GM18951 (cell line): ENCODE results near the gene CDRT15.
"Not testable (repeated sequence)": the region's sequence is repeated elsewhere in the genome, so short reads cannot be mapped to it uniquely, and the experiment has no call there.

Source experiments
- POLR2A ChIP-seq: IDR thresholded peaks from 4 replicates; pipeline ENCODE4 v1.6.1; 2011; ENCODE audit warnings: mild to moderate bottlenecking; ENCODE audit not compliant: insufficient read length, insufficient read depth; ENCODE audit errors: extremely low read depth
- in situ Hi-C: fragments of 300-500 bp; cut with MboI; formaldehyde crosslinking; loops from one replicate; pipeline ENCODE4 v1.12.0; 2022; ENCODE audit warnings: low sequenced_read_pairs, mixed read lengths, inconsistent platforms; ENCODE audit not compliant: unreplicated experiment

The CDRT15 gene

DNA sequence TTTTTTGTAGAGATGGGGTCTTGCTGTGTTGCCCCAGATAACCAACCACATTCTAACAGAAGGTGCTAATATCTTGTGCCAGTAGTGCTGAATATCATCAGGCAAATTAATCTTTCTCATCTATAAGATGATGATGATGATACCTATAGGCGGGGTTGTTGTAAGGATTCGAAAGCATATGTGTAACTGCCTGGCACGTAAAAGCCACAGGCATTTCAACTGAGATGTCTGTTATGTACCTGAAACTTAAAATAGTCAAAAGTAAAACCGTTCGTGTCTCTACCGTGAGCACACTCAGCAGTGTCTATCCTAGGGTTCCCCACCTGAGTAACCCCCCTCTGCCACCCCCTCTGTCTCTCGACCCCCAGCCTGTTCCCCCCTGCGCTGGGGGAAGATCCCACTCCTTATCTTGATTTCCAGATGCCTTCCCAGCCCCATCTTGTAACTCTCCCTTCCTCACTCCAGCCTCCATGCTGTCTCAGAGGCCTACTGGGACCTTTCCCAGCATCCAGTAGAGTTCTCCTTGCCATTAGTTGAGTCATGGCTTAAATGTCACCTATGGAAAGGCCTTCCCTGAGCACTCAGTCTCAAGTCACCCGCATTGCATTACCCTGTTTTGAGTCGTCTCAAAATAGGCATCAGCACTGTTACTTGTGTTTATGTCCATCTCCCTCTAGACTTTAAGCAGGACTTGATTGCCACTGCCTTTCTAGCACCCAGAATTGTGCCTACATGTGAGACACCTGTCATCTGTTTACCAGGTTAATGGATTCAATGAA is 34.1 kb downstream of the CDRT15 start:
- TF ChIP-seq POLR2A: no peak
- in situ Hi-C loops: no loop called here

DNA sequence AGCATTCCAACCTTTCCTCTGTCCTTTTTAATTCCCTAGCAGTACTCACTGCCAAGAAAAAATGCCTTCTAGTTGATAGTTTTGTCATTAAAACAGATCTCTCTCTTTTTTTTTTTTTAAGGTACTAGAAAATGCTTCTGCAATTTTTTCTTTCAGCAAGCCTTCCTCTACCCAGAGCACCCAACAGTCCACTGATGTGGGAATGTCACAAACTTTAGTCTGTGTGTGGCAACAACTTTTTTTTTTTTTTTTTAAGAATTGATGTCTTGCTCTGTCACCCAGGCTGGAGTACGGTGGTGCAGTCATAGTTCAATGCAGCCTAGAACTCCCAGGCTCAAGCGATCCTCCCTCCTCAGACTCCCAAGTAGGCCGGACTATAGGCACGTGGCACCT is 34.7 kb downstream of the CDRT15 start:
- in situ Hi-C loops: no loop called here
- TF ChIP-seq POLR2A: no peak

DNA sequence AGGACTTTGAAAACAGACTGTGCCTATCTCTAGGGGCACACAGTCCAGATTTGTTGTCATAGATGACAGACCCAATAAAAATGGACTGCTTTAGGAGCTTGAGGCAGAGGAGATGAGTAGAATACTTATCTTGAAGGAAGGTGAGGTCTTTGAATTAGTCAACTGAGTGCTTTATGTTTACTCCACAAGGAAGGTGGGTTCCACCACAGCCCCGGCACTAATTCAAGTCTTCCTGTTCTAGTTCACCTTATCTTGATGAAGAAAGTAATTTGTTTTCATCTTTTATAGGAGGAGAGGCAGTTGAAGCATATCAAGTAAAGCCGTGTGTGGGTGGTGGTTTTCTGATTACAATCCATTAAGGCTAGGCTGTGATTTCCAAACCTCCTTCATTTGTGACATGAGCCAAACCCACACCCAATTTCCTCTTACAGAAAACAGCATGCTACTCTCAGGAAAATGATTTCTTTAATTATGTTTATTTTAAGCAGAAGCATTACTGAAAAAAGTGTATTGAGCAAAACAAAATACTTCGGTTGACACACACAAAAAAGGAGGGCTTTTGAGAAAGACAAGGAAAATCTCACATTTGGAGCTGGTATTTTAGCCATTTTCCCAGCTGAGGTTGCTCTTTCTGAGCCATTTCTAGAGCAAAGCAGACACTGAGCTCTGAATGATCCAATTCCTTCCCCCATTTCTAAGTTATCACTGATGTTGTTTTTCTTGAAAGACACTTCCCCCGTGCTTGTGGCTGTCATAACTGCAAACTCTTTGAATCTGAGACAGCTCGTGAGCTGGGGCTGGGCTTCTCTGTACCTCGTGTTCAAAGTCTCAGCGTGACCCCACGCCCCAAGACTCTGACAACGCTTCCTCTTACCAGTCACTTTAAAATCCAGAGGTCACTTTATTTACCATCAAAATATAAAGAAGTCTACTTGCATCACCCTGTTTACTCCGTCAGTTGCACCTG is 35.4 kb downstream of the CDRT15 start:
- in situ Hi-C loops: no loop called here

DNA sequence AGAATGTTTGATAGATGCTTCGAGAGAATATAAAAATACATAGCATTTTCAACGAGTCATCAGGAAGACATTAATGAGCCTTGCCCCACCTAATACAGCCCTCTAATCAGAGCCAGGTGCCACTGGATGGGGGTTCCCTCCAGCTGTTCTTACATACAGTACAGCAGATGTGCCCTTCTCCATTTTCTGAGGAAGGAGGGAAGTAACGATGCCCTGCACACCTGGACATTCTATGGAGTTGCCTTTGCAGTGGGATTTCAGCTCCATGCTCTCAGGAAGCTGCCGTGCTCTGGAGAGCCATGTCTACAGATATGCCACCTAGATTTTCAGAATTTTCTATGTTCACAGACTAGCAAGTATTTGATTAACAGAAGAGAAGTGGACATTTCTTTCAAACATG is 36.3 kb downstream of the CDRT15 start:
- no peak for TF ChIP-seq POLR2A
- in situ Hi-C loops: no loop called here

More for the DNA sequence above, 35.4 kb downstream of the CDRT15 start:
- TF ChIP-seq POLR2A: no peak

DNA sequence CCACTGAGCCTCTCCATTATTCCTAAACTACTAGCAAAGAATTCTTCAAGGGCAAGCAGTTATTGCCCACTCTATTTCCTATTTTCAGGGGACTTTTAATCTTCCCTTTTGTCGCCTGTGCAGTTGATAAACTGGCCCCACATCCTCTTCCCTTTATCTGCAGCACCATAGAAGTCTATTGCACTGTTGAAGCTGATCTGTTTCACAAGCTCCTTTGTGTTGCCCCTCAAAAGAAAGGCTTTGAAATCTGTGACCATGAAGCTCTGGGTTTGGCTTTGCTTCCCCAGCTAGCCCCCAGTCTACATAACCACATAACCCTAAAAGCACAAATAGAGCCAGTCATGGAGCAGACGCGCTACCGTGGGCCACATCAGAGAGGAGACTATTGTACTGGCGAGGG is 37.1 kb downstream of the CDRT15 start:
- TF ChIP-seq POLR2A: no peak
- in situ Hi-C loops: no loop called here

DNA sequence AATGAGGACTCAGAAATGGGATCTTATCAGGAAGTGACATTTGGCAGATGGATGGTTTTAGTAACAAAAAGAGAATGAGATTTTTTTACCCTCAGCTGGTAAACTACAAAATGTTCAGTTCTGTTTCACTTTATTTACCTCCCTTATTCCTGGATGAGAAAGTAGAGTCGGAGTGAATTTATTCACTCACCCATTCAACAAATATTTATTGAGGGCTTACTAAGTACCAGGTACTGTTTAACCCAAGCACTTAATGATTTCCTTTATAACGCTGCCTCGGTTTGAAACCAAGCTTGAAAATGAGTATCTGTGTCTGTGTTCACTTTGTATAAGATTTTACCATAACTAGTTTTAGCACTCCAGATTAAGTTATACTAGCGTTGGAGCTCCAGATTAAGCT is 38.1 kb downstream of the CDRT15 start:
- no peak for TF ChIP-seq POLR2A
- in situ Hi-C loops: no loop called here

DNA sequence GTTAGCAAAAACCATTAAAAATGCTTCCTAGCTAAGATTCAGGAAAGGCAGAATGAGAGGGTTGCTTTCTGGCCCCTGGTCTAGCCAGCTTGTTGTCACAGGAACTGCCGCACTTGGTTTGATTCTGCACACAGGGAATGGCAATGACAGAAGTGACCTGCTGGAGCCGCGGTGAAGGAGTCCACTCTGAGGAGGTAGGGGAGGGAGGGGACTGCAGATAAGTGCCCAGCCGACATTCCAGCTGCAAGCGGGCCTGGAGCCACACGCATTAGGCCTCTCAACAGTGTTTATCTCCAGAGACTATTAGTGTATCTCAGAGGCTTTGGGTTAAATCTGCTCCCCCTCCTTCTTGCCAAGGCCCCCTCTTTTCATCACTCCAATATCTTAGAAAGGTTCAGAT is 38.6 kb downstream of the CDRT15 start:
- in situ Hi-C loops: no loop called here
- TF ChIP-seq POLR2A: no peak

DNA sequence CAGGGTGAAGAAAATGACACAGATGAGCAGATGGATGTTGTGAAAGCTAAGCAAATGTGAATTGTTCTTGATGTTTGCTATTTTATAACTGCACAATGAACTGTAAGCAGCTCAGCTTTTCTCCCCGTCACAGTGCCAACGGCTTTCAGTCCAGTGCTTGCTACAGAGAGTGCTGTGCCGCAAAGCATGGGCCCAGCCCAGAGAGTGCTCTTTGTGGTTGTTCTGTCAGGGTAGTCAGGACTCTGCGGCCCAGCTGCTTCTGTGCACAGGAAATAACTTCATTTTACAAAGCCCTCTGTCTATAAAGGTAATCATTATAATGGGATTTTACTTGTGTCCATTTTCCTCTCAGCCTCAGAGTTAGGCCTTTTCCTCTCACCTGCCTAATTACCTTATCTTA is 39.1 kb downstream of the CDRT15 start:
- in situ Hi-C loops: no loop called here
- TF ChIP-seq POLR2A: no peak

DNA sequence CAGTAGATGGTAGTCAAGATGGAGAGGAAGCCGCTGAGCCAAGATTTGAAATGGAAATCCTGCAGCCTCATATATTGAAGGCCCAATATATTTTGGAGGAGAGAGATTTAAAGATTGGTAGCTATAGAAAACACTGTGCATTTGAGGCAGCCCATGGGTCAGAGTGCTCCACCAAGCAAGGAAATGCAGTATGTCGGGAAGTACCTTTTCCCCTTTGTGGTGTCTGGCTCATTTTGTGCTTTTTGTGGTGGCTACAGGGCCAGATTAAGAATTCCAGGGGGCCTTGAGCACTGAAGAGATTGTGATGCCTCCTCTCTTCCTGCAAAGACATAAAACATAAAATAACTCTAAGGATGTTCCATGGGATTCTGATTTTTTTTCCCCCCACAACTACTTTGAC is 39.6 kb downstream of the CDRT15 start:
- in situ Hi-C loops: no loop called here

DNA sequence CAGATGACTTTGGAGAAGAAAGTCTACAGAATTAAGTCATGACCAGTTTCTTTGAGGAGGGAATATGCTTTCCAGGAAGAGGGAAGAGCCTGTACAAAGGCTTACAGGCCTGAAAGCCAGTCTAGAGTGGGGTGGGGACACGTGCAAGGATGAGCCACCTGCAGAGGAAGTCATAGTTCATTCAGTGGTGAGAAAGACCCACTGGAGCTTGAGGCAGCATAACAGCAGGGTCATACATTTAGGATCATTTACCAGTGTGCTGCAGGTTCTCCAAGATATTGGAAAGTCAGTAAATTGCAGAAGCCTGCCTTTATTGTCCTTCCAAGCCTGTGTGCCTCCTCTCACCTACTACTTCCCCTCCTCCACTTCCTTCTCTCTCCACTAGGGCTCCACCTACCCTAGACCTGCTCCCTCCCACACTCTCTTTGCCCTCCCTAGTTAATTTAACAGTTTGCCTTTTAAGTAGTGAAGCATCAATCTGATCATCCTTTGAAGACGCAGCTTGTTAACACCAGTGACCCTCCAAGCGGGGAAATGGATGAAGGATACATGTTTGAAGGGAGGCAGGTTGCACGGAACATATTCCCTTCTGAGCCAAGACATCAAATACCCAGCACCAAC is 40.2 kb downstream of the CDRT15 start:
- in situ Hi-C loops: no loop called here
- no peak for TF ChIP-seq POLR2A

More for the DNA sequence above, 39.6 kb downstream of the CDRT15 start:
- TF ChIP-seq POLR2A: no peak

DNA sequence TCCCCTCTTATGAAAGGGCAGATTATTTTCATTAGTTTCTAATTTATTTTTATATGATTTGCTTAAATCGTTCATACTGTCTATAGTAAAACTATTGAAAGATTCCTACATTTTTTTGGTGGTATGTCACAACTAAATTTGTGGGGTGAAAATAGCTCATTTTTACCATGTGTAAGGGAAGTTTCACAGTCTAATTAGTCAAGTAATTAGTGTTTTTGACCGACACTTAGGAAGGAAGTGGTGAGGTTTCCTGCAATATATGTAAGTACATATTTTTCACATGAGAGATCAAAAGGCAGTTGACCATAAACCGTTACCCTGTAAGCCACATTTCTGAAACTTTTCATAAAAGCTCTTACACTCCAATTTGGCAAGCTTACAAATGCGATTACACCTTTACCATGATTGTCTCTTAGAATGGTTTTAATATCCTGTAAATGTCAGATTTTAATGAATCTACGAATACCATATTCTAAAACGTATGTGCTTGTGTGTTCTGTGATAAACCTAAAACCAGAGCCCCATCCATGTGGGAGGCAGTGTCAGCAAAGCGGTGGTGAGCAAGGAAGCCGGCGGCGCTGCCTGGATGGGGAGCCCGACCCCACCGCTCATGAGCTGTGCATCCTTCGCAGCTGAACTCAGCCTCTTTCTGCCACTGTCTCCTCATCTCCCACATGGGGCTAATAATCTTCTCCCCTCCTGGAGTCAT is 43.9 kb downstream of the CDRT15 start:
- in situ Hi-C loops: not testable (repeated sequence)

DNA sequence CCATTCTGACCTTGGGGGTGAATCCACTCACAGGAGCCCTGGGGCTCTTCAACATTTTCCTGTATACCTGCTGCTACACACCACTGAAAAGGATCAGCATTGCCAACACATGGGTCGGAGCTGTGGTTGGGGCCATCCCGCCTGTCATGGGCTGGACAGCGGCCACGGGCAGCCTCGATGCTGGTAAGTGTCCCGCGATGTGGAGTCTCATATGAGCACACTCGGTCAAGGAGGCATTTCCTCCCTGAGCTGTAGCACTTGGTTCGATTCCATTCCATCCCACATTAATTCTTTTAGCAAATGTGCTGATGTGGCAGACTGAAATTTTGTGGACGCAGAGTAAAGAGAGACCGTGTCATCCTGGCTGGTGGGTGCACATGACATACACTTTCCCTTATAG is 44.6 kb downstream of the CDRT15 start:
- in situ Hi-C loops: not testable (repeated sequence)

DNA sequence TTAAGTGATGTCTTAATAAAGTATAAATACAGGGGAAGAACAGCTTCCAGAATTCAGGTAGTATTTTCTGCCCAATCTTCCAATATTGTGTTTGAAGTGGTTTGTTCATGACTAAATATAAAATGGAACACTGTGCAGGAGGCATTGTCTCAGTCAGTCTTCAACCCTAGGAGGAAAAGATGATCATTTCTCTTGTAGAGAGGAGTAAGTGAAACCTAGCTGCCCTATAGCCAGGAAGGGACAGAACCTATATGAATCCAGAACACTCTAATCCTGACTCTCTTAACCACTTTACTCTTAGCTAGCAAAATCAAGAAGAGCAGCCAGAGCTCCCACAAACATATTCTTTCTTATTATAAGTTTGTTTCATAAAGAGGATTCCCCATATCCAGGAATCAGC is 45.2 kb downstream of the CDRT15 start:
- in situ Hi-C loops: not testable (repeated sequence)

DNA sequence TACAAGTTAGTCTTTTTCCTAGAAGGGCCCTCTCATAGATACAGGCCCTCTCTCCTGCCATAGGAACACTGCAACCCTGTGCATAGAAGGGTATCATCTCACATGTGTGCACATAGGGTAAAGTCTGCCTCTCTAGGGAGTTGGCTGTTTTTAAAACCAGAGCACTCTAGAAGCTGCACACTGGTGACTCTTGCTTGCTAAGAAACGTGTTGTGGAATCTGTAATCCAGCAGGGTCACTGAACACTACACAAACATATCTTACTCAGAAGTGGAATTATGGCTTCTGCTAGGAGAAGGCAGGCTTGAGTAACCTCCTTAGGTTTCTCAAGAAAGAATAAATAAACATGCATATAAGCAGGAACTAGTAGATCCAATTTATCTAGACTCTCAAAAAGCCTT is 45.9 kb downstream of the CDRT15 start:
- in situ Hi-C loops: not testable (repeated sequence)

DNA sequence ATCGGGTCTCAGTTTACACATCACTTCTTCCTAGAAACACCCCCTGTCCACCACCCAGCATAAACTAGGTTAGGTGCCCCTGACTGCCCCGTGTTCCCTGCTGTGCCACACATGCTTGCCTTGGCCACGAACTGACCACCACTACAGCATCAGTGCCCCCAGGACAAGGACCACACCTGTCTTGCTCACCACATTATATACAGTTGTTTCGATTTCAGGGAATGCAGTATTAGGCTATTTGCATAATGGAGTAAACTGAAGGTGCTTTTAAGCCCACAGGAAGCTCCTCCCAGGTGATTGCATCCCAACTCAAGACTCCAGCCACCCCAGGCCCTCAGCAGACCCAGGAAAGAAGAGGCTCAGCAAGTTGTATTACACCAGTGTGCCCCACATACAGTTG is 50.2 kb downstream of the CDRT15 start:
- in situ Hi-C loops: loop anchor here (10.0 kb wide), 1 partner anchor 1398 kb away; no protein-coding TSS in a partner anchor
